Measurements from ENCODE around the gene CHST11. TPM values are rescaled to one million over a fixed set of nuclear protein-coding genes. Genes with fewer than 3 reads are reported as not detected.

The CHST11 gene
- total RNA-seq, 3 donors from 2014 or later: 12.5 to 16.4 (median 15.5) TPM

GRCh38 chr12:104415342-104415980 is 41.3 kb upstream of the CHST11 start:
- Histone ChIP-seq H3K9me3 (no peaks in the 10 kb centered on the region), H3K4me3 (no peak overlapping the region), H3K4me1 (no peaks in the 10 kb centered on the region), H3K36me3 (no peaks in the 10 kb centered on the region), H3K27ac (no peak overlapping the region), H3K27me3 (no peaks in the 10 kb centered on the region)
- intact Hi-C loops (cut with DNase I; ENCODE audit: low total_unique reads): no loop called here
- no peak for DNase-seq (ENCODE audit: low spot score in 2 of 2)
- no peak for TF ChIP-seq POLR2A (IDR thresholded peaks at IDR 0.05)
- no peak for TF ChIP-seq CTCF (IDR thresholded peaks at IDR 0.05)
- no peak for TF ChIP-seq POLR2AphosphoS5 (IDR thresholded peaks at IDR 0.05)

DNA sequence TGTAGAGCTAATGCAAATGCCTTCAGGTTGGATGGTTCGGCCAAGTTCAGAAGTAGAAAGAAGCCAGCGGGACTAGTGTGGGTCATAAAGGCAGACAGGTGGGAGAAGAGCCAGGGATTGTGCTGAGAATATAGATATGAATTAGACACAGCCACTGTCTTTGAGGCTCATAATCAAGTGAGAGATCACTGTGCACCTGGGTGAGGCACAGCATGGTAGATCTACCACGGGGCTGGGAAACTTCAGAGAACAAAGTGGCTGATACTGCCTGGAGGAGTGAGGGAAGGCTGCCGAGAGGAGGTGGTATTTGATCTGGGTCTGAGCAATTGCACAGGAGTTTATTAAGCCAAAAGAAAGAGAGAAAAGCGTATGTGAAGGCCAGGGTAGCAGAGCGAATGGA is 40.6 kb upstream of the CHST11 start:
- no peaks in the 10 kb centered on the region for H3K9me3 ChIP-seq
- H3K27ac ChIP-seq: no peak overlapping the region
- no peak overlapping the region for H3K4me3 ChIP-seq
- intact Hi-C loops (cut with DNase I; ENCODE audit: low total_unique reads): no loop called here
- no peak for TF ChIP-seq POLR2A (IDR thresholded peaks at IDR 0.05)
- no peak for TF ChIP-seq POLR2AphosphoS5 (IDR thresholded peaks at IDR 0.05)
- TF ChIP-seq CTCF (IDR thresholded peaks at IDR 0.05): no peak
- H3K4me1 ChIP-seq: no peaks in the 10 kb centered on the region
- no peaks in the 10 kb centered on the region for H3K36me3 ChIP-seq
- DNase-seq (ENCODE audit: low spot score in 2 of 2): no peak
- H3K27me3 ChIP-seq: no peaks in the 10 kb centered on the region

DNA sequence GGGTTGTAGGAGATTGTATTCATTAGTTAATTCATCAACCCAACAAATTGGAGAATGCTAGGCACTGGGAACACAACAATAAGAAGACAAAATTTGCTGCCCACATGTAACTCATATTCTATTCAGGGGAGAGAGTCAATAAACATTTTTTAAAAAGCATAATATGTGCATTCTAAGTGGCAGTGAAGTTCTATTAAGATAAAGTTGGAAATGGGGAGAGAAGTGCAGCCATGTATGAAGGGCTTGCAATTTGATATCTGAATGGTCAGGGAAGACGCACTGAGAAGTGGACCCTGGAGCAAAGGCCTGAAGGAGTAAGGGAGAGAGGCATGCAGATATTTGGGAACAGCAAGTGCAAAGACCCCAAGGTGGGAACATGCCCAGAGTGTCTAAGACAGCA is 40.2 kb upstream of the CHST11 start:
- H3K4me3 ChIP-seq: no peak overlapping the region
- no peaks in the 10 kb centered on the region for H3K4me1 ChIP-seq
- no peak for DNase-seq (ENCODE audit: low spot score in 2 of 2)
- TF ChIP-seq CTCF (IDR thresholded peaks at IDR 0.05) (no peak), POLR2A (IDR thresholded peaks at IDR 0.05) (no peak), POLR2AphosphoS5 (IDR thresholded peaks at IDR 0.05) (no peak)
- no peak overlapping the region for H3K27ac ChIP-seq
- intact Hi-C loops (cut with DNase I; ENCODE audit: low total_unique reads): no loop called here
- no peaks in the 10 kb centered on the region for H3K36me3 ChIP-seq
- H3K27me3 ChIP-seq: no peaks in the 10 kb centered on the region
- no peaks in the 10 kb centered on the region for H3K9me3 ChIP-seq

- Histone ChIP-seq H3K27me3 (no peaks in the 10 kb centered on the region), H3K36me3 (no peaks in the 10 kb centered on the region), H3K4me1 (no peaks in the 10 kb centered on the region), H3K9me3 (no peaks in the 10 kb centered on the region), H3K27ac (no peak overlapping the region), H3K4me3 (no peak overlapping the region)
- DNase-seq (ENCODE audit: low spot score in 2 of 2): no peak
- TF ChIP-seq POLR2AphosphoS5 (IDR thresholded peaks at IDR 0.05): no peak
- TF ChIP-seq CTCF (IDR thresholded peaks at IDR 0.05): no peak
- no peak for TF ChIP-seq POLR2A (IDR thresholded peaks at IDR 0.05)
- intact Hi-C loops (cut with DNase I; ENCODE audit: low total_unique reads): no loop called here
These were observed 37.0 kb upstream of the CHST11 start for GRCh38 chr12:104419717-104420116.

GRCh38 chr12:104420868-104421267 is 35.9 kb upstream of the CHST11 start:
- H3K27me3 ChIP-seq: no peaks in the 10 kb centered on the region
- no peaks in the 10 kb centered on the region for H3K9me3 ChIP-seq
- TF ChIP-seq POLR2A (IDR thresholded peaks at IDR 0.05): no peak
- no peak for TF ChIP-seq POLR2AphosphoS5 (IDR thresholded peaks at IDR 0.05)
- TF ChIP-seq CTCF (IDR thresholded peaks at IDR 0.05): no peak
- DNase-seq (ENCODE audit: low spot score in 2 of 2): no peak
- intact Hi-C loops (cut with DNase I; ENCODE audit: low total_unique reads): no loop called here
- H3K36me3 ChIP-seq: no peaks in the 10 kb centered on the region
- H3K4me1 ChIP-seq: no peaks in the 10 kb centered on the region
- H3K4me3 ChIP-seq: no peak overlapping the region
- H3K27ac ChIP-seq: no peak overlapping the region

All from breast epithelium (tissue), 4 donors.